HG03060 (cell line): ENCODE results near the gene TGM3.

Experiments
- ATAC-seq: cut with Tn5 transposase; IDR thresholded peaks from one replicate; pipeline ENCODE4 v1.9.1; 2021; ENCODE audit warnings: low read depth, moderate number of reproducible peaks; ENCODE audit not compliant: unreplicated experiment

The TGM3 gene

GRCh38 chr20:2304180-2304579, 8.4 kb downstream of the TGM3 start:
- ATAC-seq, result no peak

GRCh38 chr20:2305029-2305428, 9.2 kb downstream of the TGM3 start:
- ATAC-seq, result no peak

- no peak for ATAC-seq
Measured at GRCh38 chr20:2305479-2305878, 9.7 kb downstream of the TGM3 start.

GRCh38 chr20:2305946-2306345, 10.1 kb downstream of the TGM3 start:
- ATAC-seq, result no peak

GRCh38 chr20:2307136-2307535, 11.3 kb downstream of the TGM3 start:
- no peak for ATAC-seq

GRCh38 chr20:2311329-2311728, 15.5 kb downstream of the TGM3 start:
- no peak for ATAC-seq

- no peak for ATAC-seq
Measured at GRCh38 chr20:2312876-2313275, 17.1 kb downstream of the TGM3 start.

- ATAC-seq, result no peak
Measured at GRCh38 chr20:2313316-2313715, 17.5 kb downstream of the TGM3 start.

GRCh38 chr20:2314759-2315439, 19.1 kb downstream of the TGM3 start:
- ATAC-seq, result no peak

- no peak for ATAC-seq
Measured at GRCh38 chr20:2315440-2315778, 19.6 kb downstream of the TGM3 start.

GRCh38 chr20:2316847-2317495, 21.2 kb downstream of the TGM3 start:
- ATAC-seq, result no peak

- ATAC-seq, result no peak
Measured at GRCh38 chr20:2320813-2321658, 25.2 kb downstream of the TGM3 start.

- ATAC-seq, result no peak
Measured at GRCh38 chr20:2323051-2323450, 27.2 kb downstream of the TGM3 start.

- ATAC-seq, result no peak
Measured at GRCh38 chr20:2326046-2326445, 30.2 kb downstream of the TGM3 start.

- no peak for ATAC-seq
Measured at GRCh38 chr20:2327620-2328555, 32.1 kb downstream of the TGM3 start.

- no peak for ATAC-seq
Measured at GRCh38 chr20:2329286-2329685, 33.5 kb downstream of the TGM3 start.

- ATAC-seq, result no peak
Measured at GRCh38 chr20:2330090-2330695, 34.4 kb downstream of the TGM3 start.

- no peak for ATAC-seq
Measured at GRCh38 chr20:2331106-2331505, 35.3 kb downstream of the TGM3 start.

- no peak for ATAC-seq
Measured at GRCh38 chr20:2331901-2332565, 36.2 kb downstream of the TGM3 start.

- no peak for ATAC-seq
Measured at GRCh38 chr20:2332711-2333110, 36.9 kb downstream of the TGM3 start.
